BJ (cell line): ENCODE results near the gene CTRL. TPM values are rescaled to one million over a fixed set of nuclear protein-coding genes. Genes with fewer than 3 reads are reported as not detected.

ENCODE experiments used
- CTCF ChIA-PET: fragments of 350-600 bp; formaldehyde crosslinking; extraction: SDS; loops from one replicate; lab custom pipeline; 2021; ENCODE audit warnings: antibody characterized with exemption, inconsistent platforms; lab: Yijun Ruan, JAX
- POLR2A ChIA-PET: fragments of 300-600 bp; sonication (Branson Sonifier 250); formaldehyde crosslinking; extraction: SDS; loops from one replicate; lab custom pipeline; 2021; ENCODE audit warnings: antibody characterized with exemption; lab: Charles Lee
- DNase-seq: peaks from one replicate; pipeline ENCODE4 v3.0.0-alpha.2; 2011; ENCODE audit warnings: low read depth
- H3K27me3 ChIP-seq: 2 replicates; pipeline ENCODE4 v1.6.0; 2011; ENCODE audit warnings: low read length; ENCODE audit not compliant: control insufficient read depth, insufficient read depth
- H3K36me3 ChIP-seq: 2 replicates; pipeline ENCODE4 v1.5.1; 2011; ENCODE audit warnings: low read length; ENCODE audit not compliant: control insufficient read depth, insufficient read depth
- H3K4me3 ChIP-seq: 2 replicates; pipeline ENCODE4 v1.5.1; 2011; ENCODE audit warnings: low read depth, mild to moderate bottlenecking, control low read depth, low read length
- polyA plus RNA-seq: library from polyadenylated mRNA; depleted of rRNA; stranded (reverse); fragments of >200 nt; gene quantifications from 2 replicates; pipeline ENCODE4 v1.2.3, GENCODE V29; 2011
- TF ChIP-seq, protein P1 (sequence below): IDR thresholded peaks from 2 replicates; pipeline ENCODE4 v1.5.1; 2011; ENCODE audit warnings: low read depth, mild to moderate bottlenecking, control low read depth, inconsistent platforms, low read length, moderate library complexity; ENCODE audit not compliant: insufficient read depth

The CTRL gene
- polyA plus RNA-seq, 1 experiment = 0.58 TPM

DNA sequence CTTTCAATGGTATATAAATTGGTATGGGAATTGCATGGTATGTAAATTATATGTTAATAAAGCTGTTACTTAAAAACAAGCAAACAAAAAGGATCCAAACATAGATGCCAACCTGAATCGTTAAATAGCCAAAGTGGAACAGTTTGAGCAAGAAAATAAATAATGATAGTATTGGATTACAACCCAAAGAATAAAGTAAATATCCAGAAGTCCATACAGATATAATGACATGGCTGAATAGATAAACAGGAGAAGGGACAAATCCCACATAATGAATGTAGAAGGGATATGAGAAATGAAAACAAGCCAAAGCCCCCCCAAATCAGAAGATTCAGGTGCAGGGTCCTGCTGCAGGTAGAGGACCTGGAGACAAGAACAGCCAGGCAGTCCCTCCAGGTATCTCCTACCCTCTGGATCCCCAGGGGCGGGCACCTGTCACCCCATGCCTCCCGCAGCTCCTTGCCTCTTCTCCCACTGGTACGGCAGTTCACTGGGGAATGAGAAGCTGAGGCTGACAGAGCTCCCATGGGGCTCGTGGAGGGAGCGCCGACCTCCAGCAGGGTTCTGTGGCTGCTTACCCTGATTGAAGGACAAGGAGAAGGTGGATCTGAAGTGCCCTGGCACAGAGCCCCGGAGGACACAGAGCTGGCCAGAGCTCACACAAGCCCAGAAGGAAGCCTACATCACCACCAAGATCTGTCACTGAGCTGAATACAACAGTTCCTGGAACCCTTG lies 22.1 kb upstream of the CTRL start:
- Histone ChIP-seq H3K27me3 (no peaks in the 10 kb centered on the region), H3K36me3 (peaks cover 61% of the 10 kb centered on the region), H3K4me3 (no peak overlapping the region)
- ChIA-PET CTCF (interaction anchor here (0.6 to 2.1 kb wide), 2 partner anchors 12 to 25 kb away, joined by 3 to 16 read pairs; no protein-coding TSS in a partner anchor), POLR2A (no interaction called here)
- TF ChIP-seq, protein P1, sequence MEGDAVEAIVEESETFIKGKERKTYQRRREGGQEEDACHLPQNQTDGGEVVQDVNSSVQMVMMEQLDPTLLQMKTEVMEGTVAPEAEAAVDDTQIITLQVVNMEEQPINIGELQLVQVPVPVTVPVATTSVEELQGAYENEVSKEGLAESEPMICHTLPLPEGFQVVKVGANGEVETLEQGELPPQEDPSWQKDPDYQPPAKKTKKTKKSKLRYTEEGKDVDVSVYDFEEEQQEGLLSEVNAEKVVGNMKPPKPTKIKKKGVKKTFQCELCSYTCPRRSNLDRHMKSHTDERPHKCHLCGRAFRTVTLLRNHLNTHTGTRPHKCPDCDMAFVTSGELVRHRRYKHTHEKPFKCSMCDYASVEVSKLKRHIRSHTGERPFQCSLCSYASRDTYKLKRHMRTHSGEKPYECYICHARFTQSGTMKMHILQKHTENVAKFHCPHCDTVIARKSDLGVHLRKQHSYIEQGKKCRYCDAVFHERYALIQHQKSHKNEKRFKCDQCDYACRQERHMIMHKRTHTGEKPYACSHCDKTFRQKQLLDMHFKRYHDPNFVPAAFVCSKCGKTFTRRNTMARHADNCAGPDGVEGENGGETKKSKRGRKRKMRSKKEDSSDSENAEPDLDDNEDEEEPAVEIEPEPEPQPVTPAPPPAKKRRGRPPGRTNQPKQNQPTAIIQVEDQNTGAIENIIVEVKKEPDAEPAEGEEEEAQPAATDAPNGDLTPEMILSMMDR = no peak
- DNase-seq = no peak

DNA sequence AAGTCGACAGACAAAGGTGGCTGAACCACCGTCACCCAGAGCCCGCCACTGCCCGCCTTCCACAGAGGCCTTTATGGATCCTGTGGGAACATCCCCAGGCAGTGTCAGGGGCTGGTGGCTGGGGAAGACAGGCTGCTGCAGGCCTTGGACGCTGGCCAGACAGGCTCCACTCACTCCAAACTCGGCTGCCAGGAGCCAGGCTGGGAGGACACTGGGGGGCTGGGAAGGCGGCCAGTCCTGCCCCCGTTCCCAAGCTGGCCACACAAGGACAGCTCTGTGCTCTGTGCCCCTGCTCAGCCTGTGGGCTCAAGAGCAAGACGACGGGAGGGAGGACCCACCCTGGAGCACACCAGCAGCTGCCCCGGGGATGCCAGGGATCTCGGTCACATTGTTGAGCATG lies 19.8 kb upstream of the CTRL start:
- H3K4me3 ChIP-seq = no peak overlapping the region
- POLR2A ChIA-PET = interaction anchor here (0.6 kb wide), 1 partner anchor 742 kb away, joined by 3 read pairs; no protein-coding TSS in a partner anchor
- CTCF ChIA-PET = interaction anchor here (1.5 kb wide), 1 partner anchor 9 kb away, joined by 4 read pairs; no protein-coding TSS in a partner anchor
- H3K36me3 ChIP-seq = peaks cover 71% of the 10 kb centered on the region
- DNase-seq = no peak
- H3K27me3 ChIP-seq = no peaks in the 10 kb centered on the region
- TF ChIP-seq, protein P1 = no peak

DNA sequence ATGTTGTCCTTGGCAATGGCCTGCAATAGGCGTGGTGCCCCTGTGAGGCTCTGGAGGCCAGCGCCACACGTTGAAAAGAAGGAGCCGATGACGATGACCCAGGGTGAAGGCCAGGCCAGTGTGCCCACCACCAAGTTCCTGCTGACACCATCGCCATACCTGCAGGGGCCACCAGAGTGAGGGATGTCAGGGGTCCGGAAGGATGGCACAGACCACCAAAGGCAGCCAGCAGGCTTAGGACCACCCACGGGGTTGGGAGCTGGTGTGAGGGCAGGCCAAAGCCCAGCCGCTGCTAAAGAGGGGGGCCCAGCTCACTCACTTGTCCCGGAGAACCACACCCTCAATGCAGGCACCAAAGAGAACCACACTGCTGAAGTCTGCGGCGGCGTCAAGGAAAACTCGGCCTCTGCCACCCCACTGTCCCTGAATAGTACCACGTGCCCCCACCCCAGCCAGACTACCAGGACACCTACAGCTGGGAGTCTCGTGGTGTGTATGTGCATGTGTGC lies 18.7 kb upstream of the CTRL start:
- Histone ChIP-seq H3K4me3 (no peak overlapping the region), H3K27me3 (no peaks in the 10 kb centered on the region), H3K36me3 (peaks cover 76% of the 10 kb centered on the region)
- CTCF ChIA-PET = interaction anchor here (1.1 kb wide), 1 partner anchor 10 kb away, joined by 3 read pairs; no protein-coding TSS in a partner anchor
- TF ChIP-seq, protein P1 = no peak
- DNase-seq = no peak
- POLR2A ChIA-PET = no interaction called here

DNA sequence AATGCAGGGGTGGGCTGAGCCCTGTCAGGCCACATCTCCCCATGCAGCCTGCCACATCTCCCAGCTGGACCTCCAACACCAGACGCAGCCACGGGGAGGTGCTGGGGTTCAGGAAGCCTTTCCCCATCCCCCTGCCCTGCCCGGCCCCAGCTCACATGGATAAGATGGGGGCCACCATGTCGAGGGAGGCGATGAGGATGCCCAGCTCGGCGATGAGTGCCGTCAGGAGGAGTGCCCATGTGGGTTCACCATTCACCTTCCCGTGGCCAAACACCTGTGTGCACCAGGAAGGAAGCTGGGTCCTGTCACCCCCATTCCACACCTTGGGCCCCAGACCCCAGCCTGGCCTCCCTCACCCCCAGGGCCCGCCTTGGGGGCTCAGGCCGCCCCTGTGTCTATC lies 18.0 kb upstream of the CTRL start:
- no peak for DNase-seq
- H3K36me3 ChIP-seq = peaks cover 76% of the 10 kb centered on the region
- CTCF ChIA-PET = interaction anchor here (0.9 to 1.1 kb wide), 2 partner anchors 10 to 21 kb away, joined by 3 read pairs; no protein-coding TSS in a partner anchor
- no peak overlapping the region for H3K4me3 ChIP-seq
- TF ChIP-seq, protein P1 = no peak
- H3K27me3 ChIP-seq = no peaks in the 10 kb centered on the region
- POLR2A ChIA-PET = no interaction called here

DNA sequence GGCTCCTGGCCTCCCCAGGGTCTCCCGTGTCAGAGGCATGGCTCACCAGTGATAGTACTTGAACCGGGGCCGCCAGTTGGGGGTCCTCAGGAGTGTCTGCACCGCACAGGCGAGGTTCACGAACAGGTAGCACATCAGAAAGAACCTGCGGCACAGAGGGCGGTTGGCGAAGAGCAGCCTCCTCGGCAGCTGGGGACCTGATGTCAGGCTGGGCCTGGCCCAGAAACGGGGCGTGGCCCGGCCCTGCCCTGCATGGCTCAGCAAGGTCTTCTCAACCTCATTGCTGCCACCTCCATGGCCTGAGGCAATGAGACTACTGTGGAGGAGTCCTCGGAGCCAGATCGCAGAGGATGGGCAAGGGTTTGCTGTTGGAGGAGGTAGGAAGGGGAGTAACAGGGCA lies 16.4 kb upstream of the CTRL start:
- CTCF ChIA-PET = interaction anchor here (1.0 kb wide), 1 partner anchor 19 kb away, joined by 3 read pairs; no protein-coding TSS in a partner anchor
- H3K4me3 ChIP-seq = no peak overlapping the region
- peaks cover 79% of the 10 kb centered on the region for H3K36me3 ChIP-seq
- no peak for DNase-seq
- POLR2A ChIA-PET = interaction anchor here (0.6 kb wide), 1 partner anchor 10 kb away, joined by 3 read pairs; no protein-coding TSS in a partner anchor
- no peaks in the 10 kb centered on the region for H3K27me3 ChIP-seq
- TF ChIP-seq, protein P1 = no peak
